Measurements from ENCODE around the gene APLNR. TPM values are rescaled to one million over a fixed set of nuclear protein-coding genes. Genes with fewer than 3 reads are reported as not detected.

The APLNR gene
- total RNA-seq, 1 experiment from 2014 or later: 0.39 TPM

DNA sequence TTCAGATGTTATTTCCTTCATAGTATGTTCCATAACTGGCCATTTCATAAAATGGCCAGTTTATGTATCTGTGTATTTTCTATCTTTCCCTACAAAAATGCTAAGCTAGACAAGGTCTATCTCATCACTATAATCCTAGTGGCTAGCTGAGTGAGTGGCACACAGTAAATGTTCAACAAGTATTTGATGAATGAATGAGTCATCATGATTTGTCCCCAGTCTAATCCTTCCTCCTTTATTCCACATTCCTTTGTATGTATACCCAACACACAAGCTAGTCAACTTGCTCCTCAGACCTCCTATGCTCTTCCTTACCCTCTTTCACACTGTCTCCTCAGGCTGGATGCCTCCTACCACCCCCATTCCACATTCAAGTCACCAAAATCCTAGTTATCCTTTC, 12.5 kb downstream of the APLNR start:
- Histone ChIP-seq H3K79me1 (ENCODE audit: insufficient read depth, low read depth, low read length, poor library complexity, severe bottlenecking) (no peaks in the 10 kb centered on the region), H3K9ac (ENCODE audit: extremely low read depth, insufficient read length, low read length) (no peak overlapping the region), H4K91ac (ENCODE audit: insufficient read length, low read depth, low read length) (no peak overlapping the region), H3K27me3 (ENCODE audit: insufficient read depth, low read length) (no peaks in the 10 kb centered on the region), H3K9me3 (ENCODE audit: control insufficient read depth, low read depth, low read length) (no peaks in the 10 kb centered on the region), H3K79me2 (ENCODE audit: insufficient read depth, low read length) (no peaks in the 10 kb centered on the region), H3K4ac (ENCODE audit: low read depth, low read length) (no peak overlapping the region), H4K20me1 (ENCODE audit: control insufficient read depth, insufficient read depth, insufficient read length) (no peaks in the 10 kb centered on the region), H2BK120ac (ENCODE audit: low read depth, low read length, poor library complexity, severe bottlenecking) (no peak overlapping the region), H3K4me1 (ENCODE audit: insufficient read depth, low read length) (peaks cover 4% of the 10 kb centered on the region; the same call in 1 of the 2 replicates), H3K56ac (ENCODE audit: insufficient read length, low read depth, low read length) (no peak overlapping the region), H4K5ac (ENCODE audit: insufficient read length, low read depth, low read length) (no peak overlapping the region), H2BK12ac (ENCODE audit: insufficient read length, low read depth, low read length) (no peak overlapping the region), H3K4me2 (ENCODE audit: insufficient read depth, insufficient read length, low read length) (no peak overlapping the region), H4K8ac (replicated peaks; ENCODE audit: insufficient read length, low read depth, low read length) (no peak overlapping the region), H2AFZ (ENCODE audit: low read length) (no peak overlapping the region), H3K14ac (ENCODE audit: insufficient read depth, low read length) (no peak overlapping the region), H3T11ph (ENCODE audit: low read length) (no peak overlapping the region), H2AK5ac (ENCODE audit: insufficient read length, low read length) (no peak overlapping the region), H2BK20ac (ENCODE audit: low read depth, low read length, poor library complexity, severe bottlenecking) (no peak overlapping the region), H3K27ac (ENCODE audit: insufficient read length, low read depth, low read length) (no peak overlapping the region), H2BK5ac (ENCODE audit: insufficient read length, low read length) (no peak overlapping the region), H2BK15ac (ENCODE audit: low read depth, low read length) (no peak overlapping the region), H3K18ac (ENCODE audit: insufficient read length, low read depth, low read length) (no peak overlapping the region), H3K23ac (ENCODE audit: insufficient read length, low read depth, low read length) (no peak overlapping the region), H3K23me2 (ENCODE audit: insufficient read length, low read depth, low read length, poor library complexity, severe bottlenecking) (no peaks in the 10 kb centered on the region)
- TF ChIP-seq, protein P1, sequence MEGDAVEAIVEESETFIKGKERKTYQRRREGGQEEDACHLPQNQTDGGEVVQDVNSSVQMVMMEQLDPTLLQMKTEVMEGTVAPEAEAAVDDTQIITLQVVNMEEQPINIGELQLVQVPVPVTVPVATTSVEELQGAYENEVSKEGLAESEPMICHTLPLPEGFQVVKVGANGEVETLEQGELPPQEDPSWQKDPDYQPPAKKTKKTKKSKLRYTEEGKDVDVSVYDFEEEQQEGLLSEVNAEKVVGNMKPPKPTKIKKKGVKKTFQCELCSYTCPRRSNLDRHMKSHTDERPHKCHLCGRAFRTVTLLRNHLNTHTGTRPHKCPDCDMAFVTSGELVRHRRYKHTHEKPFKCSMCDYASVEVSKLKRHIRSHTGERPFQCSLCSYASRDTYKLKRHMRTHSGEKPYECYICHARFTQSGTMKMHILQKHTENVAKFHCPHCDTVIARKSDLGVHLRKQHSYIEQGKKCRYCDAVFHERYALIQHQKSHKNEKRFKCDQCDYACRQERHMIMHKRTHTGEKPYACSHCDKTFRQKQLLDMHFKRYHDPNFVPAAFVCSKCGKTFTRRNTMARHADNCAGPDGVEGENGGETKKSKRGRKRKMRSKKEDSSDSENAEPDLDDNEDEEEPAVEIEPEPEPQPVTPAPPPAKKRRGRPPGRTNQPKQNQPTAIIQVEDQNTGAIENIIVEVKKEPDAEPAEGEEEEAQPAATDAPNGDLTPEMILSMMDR (conservative IDR thresholded peaks at IDR 0.05): no peak
- no peak overlapping the region for H3K4me3 Mint-ChIP-seq
- no peak overlapping the region for H3K27ac Mint-ChIP-seq
- DNase-seq: no peak
- H3K9me3 Mint-ChIP-seq: no peaks in the 10 kb centered on the region
- H3K36me3 Mint-ChIP-seq (ENCODE audit: insufficient read depth in 1 of 3, low read depth in 3 of 3): no peaks in the 10 kb centered on the region
- no peaks in the 10 kb centered on the region; the same call in none of the 2 replicates for H3K27me3 Mint-ChIP-seq (ENCODE audit: low read depth)
- peaks cover 0 to 11% of the 10 kb centered on the region in 2 experiments; a peak in 2 of 4 replicates for H3K4me1 Mint-ChIP-seq
